Measurements from ENCODE around the gene KCNA5.
A peak's percentile ranks its signal among the peaks of the same experiment; 100 is the strongest.

Gene KCNA5

GRCh38 chr12:5047729-5048128 is 4.0 kb downstream of the KCNA5 start:
- TF ChIP-seq, protein P1, sequence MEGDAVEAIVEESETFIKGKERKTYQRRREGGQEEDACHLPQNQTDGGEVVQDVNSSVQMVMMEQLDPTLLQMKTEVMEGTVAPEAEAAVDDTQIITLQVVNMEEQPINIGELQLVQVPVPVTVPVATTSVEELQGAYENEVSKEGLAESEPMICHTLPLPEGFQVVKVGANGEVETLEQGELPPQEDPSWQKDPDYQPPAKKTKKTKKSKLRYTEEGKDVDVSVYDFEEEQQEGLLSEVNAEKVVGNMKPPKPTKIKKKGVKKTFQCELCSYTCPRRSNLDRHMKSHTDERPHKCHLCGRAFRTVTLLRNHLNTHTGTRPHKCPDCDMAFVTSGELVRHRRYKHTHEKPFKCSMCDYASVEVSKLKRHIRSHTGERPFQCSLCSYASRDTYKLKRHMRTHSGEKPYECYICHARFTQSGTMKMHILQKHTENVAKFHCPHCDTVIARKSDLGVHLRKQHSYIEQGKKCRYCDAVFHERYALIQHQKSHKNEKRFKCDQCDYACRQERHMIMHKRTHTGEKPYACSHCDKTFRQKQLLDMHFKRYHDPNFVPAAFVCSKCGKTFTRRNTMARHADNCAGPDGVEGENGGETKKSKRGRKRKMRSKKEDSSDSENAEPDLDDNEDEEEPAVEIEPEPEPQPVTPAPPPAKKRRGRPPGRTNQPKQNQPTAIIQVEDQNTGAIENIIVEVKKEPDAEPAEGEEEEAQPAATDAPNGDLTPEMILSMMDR (IDR thresholded peaks at IDR 0.05; ENCODE audit: extremely low read depth, missing control alignments) = no peak
- DNase-seq (ENCODE audit: low spot score) = no peak

DNA sequence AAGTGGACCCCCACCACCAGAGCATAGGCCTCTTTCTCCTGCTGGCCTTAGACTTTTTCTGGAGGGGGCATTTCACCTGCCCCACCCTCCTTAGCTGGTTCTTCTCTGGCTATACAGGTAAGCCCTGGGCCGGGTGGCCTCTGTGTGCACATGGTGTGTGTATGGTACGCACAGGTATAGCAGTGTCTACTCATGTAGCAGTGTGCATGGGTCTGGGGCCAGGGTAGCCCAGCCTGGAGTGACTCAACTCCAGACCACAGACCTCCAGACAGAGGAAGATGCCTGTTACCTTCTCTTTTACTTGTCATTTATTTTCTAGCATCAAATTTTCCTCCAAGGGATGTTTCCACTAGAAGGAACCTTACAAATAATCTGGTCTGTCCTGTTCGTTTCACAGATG is 6.9 kb downstream of the KCNA5 start:
- TF ChIP-seq, protein P1 (IDR thresholded peaks at IDR 0.05; ENCODE audit: extremely low read depth, missing control alignments) = no peak
- no peak for DNase-seq (ENCODE audit: low spot score)

GRCh38 chr12:5051334-5051733 is 7.7 kb downstream of the KCNA5 start:
- no peak for DNase-seq (ENCODE audit: low spot score)
- TF ChIP-seq, protein P1 (IDR thresholded peaks at IDR 0.05; ENCODE audit: extremely low read depth, missing control alignments) = no peak

- TF ChIP-seq, protein P1 (IDR thresholded peaks at IDR 0.05; ENCODE audit: extremely low read depth, missing control alignments) = no peak
Observed at GRCh38 chr12:5051913-5052312, 8.2 kb downstream of the KCNA5 start.

GRCh38 chr12:5052348-5052747 is 8.7 kb downstream of the KCNA5 start:
- DNase-seq (ENCODE audit: low spot score) = no peak

More at GRCh38 chr12:5051913-5052312, 8.2 kb downstream of the KCNA5 start:
- no peak for DNase-seq (ENCODE audit: low spot score)

GRCh38 chr12:5059358-5059757 is 15.7 kb downstream of the KCNA5 start:
- peak; percentile 68 for DNase-seq (ENCODE audit: low spot score)
- TF ChIP-seq, protein P1 (IDR thresholded peaks at IDR 0.05; ENCODE audit: extremely low read depth, missing control alignments) = no peak

More at GRCh38 chr12:5052348-5052747, 8.7 kb downstream of the KCNA5 start:
- TF ChIP-seq, protein P1 (IDR thresholded peaks at IDR 0.05; ENCODE audit: extremely low read depth, missing control alignments) = no peak

- TF ChIP-seq, protein P1 (IDR thresholded peaks at IDR 0.05; ENCODE audit: extremely low read depth, missing control alignments) = no peak
- no peak for DNase-seq (ENCODE audit: low spot score)
Observed at GRCh38 chr12:5060958-5061357, 17.3 kb downstream of the KCNA5 start.

Measured in GM20000 (cell line).